Cardiac muscle cell (in vitro differentiated cells and primary cell): ENCODE data around the gene MSN. TPM values are rescaled to one million over a fixed set of nuclear protein-coding genes. Genes with fewer than 3 reads are reported as not detected.

Experiments used
- DNase-seq, 2 donors: peaks; one replicate each; pipeline versions ENCODE4 v3.0.0 to v3.0.0-alpha.2; 2010 to 2017; ENCODE audit warnings: low read depth in 1 of 2, low spot score in 1 of 2
- H3K27ac ChIP-seq: fragments of 200-600 bp; sonication (generic); 2 replicates; pipeline ENCODE4 v1.5.1; 2016
- H3K27me3 ChIP-seq: fragments of 200-600 bp; sonication (generic); 2 replicates; pipeline ENCODE4 v1.6.0; 2016; ENCODE audit warnings: control low read depth
- H3K36me3 ChIP-seq: fragments of 200-600 bp; sonication (generic); 2 replicates; pipeline ENCODE4 v1.5.1; 2016; ENCODE audit warnings: control low read depth
- H3K4me1 ChIP-seq: fragments of 200-600 bp; sonication (generic); 2 replicates; pipeline ENCODE4 v1.8.1; 2017; ENCODE audit warnings: low read depth, mild to moderate bottlenecking, mixed run types
- H3K4me3 ChIP-seq: fragments of 200-600 bp; sonication (generic); 2 replicates; pipeline ENCODE4 v1.5.1; 2016; ENCODE audit warnings: mild to moderate bottlenecking
- H3K9me3 ChIP-seq: fragments of 200-600 bp; sonication (generic); 2 replicates; pipeline ENCODE4 v1.5.1; 2017; ENCODE audit warnings: low read depth, mild to moderate bottlenecking, control low read depth
- CTCF ChIP-seq: IDR thresholded peaks from 2 replicates; pipeline ENCODE4 v1.5.1; 2012; ENCODE audit warnings: low read depth, mild to moderate bottlenecking, low read length
- polyA plus RNA-seq: library from polyadenylated mRNA; unstranded; fragments of >200 nt; fragmentation: Nextera tagmentation; extraction: Ambion mirVana; gene quantifications from 2 replicates; pipeline ENCODE4 v1.2.1, GENCODE V29; 2016
- total RNA-seq: library from RNA; depleted of rRNA; stranded (reverse); fragments of >200 nt; gene quantifications from 2 replicates; pipeline ENCODE4 v1.2.3, GENCODE V29; 2016

MSN gene
- total and polyA plus RNA-seq, 2 experiments from 2014 or later = 57.3 to 75.9 TPM

DNA sequence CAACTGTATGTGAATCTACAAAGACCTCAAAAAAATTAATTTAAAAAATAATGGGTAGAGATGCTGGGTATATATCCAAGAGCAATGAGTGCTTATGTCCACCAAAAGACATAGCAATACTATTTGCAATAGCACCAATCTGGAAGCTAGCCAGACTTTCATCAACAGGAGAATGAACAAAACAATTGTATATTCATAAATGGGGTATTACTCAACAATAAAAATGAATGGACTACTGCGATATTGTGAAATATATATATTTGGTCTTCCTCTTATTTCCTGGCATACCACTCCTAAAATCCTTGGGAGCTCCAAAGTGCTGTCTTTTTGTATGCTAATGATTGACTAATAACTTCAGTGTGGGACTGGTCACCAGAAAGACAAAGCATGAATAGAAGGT, 77.5 kb downstream of the MSN start:
- no peak overlapping the region for H3K27ac ChIP-seq
- H3K36me3 ChIP-seq = no peaks in the 10 kb centered on the region
- H3K9me3 ChIP-seq = no peaks in the 10 kb centered on the region
- H3K27me3 ChIP-seq = no peaks in the 10 kb centered on the region
- no peaks in the 10 kb centered on the region for H3K4me1 ChIP-seq
- no peak overlapping the region for H3K4me3 ChIP-seq
- peak in 1 of 2 donors; percentile 81 for DNase-seq
- no peak for TF ChIP-seq CTCF

DNA sequence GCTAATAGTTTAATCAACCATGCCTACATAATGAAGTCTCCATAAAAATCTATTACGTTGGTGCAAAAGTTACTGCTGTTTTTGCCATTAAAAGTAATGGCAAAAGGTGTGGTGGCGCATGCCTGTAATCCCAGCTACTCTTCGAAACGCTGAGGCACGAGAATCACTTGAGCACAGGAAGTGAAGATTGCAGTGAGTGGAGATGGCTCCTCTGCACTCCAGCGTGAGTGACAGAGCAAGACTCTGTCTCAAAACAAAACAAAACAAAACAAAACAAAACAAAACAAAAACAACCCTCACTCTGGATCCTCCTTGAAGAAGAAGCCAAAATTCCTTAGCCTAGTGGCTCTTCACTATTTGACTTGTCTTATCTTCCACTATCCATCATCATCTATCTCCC, 78.0 kb downstream of the MSN start:
- H3K27me3 ChIP-seq = no peaks in the 10 kb centered on the region
- H3K27ac ChIP-seq = no peak overlapping the region
- TF ChIP-seq CTCF = no peak
- no peaks in the 10 kb centered on the region for H3K36me3 ChIP-seq
- H3K9me3 ChIP-seq = no peaks in the 10 kb centered on the region
- no peak overlapping the region for H3K4me3 ChIP-seq
- no peak for DNase-seq
- no peaks in the 10 kb centered on the region for H3K4me1 ChIP-seq

GRCh38 chrX:65745992-65746391, 78.5 kb downstream of the MSN start:
- no peaks in the 10 kb centered on the region for H3K4me1 ChIP-seq
- no peaks in the 10 kb centered on the region for H3K9me3 ChIP-seq
- no peak overlapping the region for H3K4me3 ChIP-seq
- H3K27ac ChIP-seq = no peak overlapping the region
- peak in 1 of 2 donors; percentile 22 for DNase-seq
- no peaks in the 10 kb centered on the region for H3K36me3 ChIP-seq
- TF ChIP-seq CTCF = peak; percentile 16
- no peaks in the 10 kb centered on the region for H3K27me3 ChIP-seq

DNA sequence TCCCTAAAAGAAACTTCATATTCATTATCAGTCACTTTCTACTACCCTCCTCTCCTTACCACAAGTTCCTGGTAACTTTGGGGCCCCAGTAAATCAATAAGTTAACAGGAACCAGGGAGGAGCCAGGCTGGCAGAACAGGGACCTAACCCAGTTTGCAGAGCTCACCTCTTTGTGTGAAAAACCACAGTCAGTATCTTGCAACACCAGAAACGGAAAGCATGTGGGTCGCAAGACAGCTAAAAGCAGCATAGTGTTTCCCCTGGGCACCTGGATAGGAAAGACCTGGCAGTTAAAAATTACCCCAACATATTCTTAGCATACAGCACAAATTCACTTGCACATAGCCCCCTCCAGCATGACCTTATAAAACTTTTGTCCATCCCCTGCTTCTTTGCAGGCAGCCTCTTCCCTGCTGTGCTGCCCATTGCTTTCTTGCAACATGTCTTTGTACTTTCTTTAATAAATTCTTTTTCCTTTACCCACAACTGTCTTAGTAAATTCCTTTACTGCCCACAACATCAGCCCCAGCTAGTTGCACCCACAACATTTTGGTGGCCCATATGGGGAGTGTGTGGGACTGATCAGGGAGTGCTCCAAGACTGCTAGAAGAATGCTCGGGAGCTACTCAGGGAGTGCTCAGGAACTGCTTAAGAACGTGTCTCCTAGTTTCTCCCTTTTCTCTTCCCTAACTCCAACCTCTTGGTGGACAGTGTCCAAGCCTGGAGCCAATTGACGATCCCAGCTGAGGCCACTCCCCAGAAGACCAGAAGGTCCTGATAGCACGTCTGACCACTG, 83.4 kb downstream of the MSN start:
- DNase-seq = no peak
- TF ChIP-seq CTCF = no peak
- no peaks in the 10 kb centered on the region for H3K4me1 ChIP-seq
- H3K4me3 ChIP-seq = no peak overlapping the region
- H3K9me3 ChIP-seq = no peaks in the 10 kb centered on the region
- H3K36me3 ChIP-seq = no peaks in the 10 kb centered on the region
- no peaks in the 10 kb centered on the region for H3K27me3 ChIP-seq
- no peak overlapping the region for H3K27ac ChIP-seq

- DNase-seq = no peak
- H3K4me1 ChIP-seq = no peaks in the 10 kb centered on the region
- H3K27me3 ChIP-seq = no peaks in the 10 kb centered on the region
- no peaks in the 10 kb centered on the region for H3K36me3 ChIP-seq
- H3K9me3 ChIP-seq = no peaks in the 10 kb centered on the region
- TF ChIP-seq CTCF = no peak
- no peak overlapping the region for H3K4me3 ChIP-seq
- H3K27ac ChIP-seq = no peak overlapping the region
Measured at GRCh38 chrX:65751519-65751918, 84.1 kb downstream of the MSN start.
